GM11168 (cell line): ENCODE results near the gene SULT1C4.
"Not testable (repeated sequence)": the region's sequence is repeated elsewhere in the genome, so short reads cannot be mapped to it uniquely, and the experiment has no call there.

Experiments used
- in situ Hi-C: fragments of 300-500 bp; cut with MboI; formaldehyde crosslinking; loops from one replicate; pipeline ENCODE4 v1.12.0; 2022; ENCODE audit warnings: low sequenced_read_pairs; ENCODE audit not compliant: unreplicated experiment

Gene SULT1C4

GRCh38 chr2:108377815-108378630 lies at the start of gene SULT1C4:
TSS of gene SULT1C4 (plus strand) at chr2:108377954. CDS start at chr2:108378338, 384 bp downstream.
- in situ Hi-C loops = no loop called here

- in situ Hi-C loops = no loop called here
These were observed 48.0 kb upstream of the SULT1C4 start for GRCh38 chr2:108329771-108330170.

- in situ Hi-C loops = no loop called here
These were observed 46.8 kb upstream of the SULT1C4 start for GRCh38 chr2:108330979-108331378.

GRCh38 chr2:108345951-108346350 lies 31.8 kb upstream of the SULT1C4 start:
- in situ Hi-C loops = no loop called here

GRCh38 chr2:108346827-108347226 lies 30.9 kb upstream of the SULT1C4 start:
- in situ Hi-C loops = no loop called here

GRCh38 chr2:108347786-108348185 lies 30.0 kb upstream of the SULT1C4 start:
- in situ Hi-C loops = no loop called here

- in situ Hi-C loops = no loop called here
These were observed 28.8 kb upstream of the SULT1C4 start for GRCh38 chr2:108348816-108349570.

- in situ Hi-C loops = no loop called here
These were observed 28.2 kb upstream of the SULT1C4 start for GRCh38 chr2:108349571-108349928.

GRCh38 chr2:108351889-108352288 lies 25.9 kb upstream of the SULT1C4 start:
- in situ Hi-C loops = no loop called here

GRCh38 chr2:108354136-108354535 lies 23.6 kb upstream of the SULT1C4 start:
- in situ Hi-C loops = no loop called here

GRCh38 chr2:108355906-108356734 lies 21.6 kb upstream of the SULT1C4 start:
- in situ Hi-C loops = no loop called here

- in situ Hi-C loops = not testable (repeated sequence)
These were observed 18.4 kb upstream of the SULT1C4 start for GRCh38 chr2:108359336-108359735.

GRCh38 chr2:108360776-108361468 lies 16.8 kb upstream of the SULT1C4 start:
- in situ Hi-C loops = loop anchor here (10.0 kb wide), 1 partner anchor 204 kb away; no protein-coding TSS in a partner anchor

- in situ Hi-C loops = loop anchor here (10.0 kb wide), 1 partner anchor 202 kb away; no protein-coding TSS in a partner anchor
These were observed 14.5 kb upstream of the SULT1C4 start for GRCh38 chr2:108363024-108363907.

- in situ Hi-C loops = loop anchor here (10.0 kb wide), 1 partner anchor 201 kb away; no protein-coding TSS in a partner anchor
These were observed 13.9 kb upstream of the SULT1C4 start for GRCh38 chr2:108363908-108364225.

- in situ Hi-C loops = loop anchor here (10.0 kb wide), 1 partner anchor 200 kb away; no protein-coding TSS in a partner anchor
These were observed 13.0 kb upstream of the SULT1C4 start for GRCh38 chr2:108364676-108365297.

GRCh38 chr2:108365656-108366055 lies 12.1 kb upstream of the SULT1C4 start:
- in situ Hi-C loops = loop anchor here (10.0 kb wide), 1 partner anchor 199 kb away; no protein-coding TSS in a partner anchor

GRCh38 chr2:108367014-108367413 lies 10.7 kb upstream of the SULT1C4 start:
- in situ Hi-C loops = loop anchor here (10.0 kb wide), 1 partner anchor 198 kb away; no protein-coding TSS in a partner anchor
